ENCODE results near the gene TENM4. TPM values are rescaled to one million over a fixed set of nuclear protein-coding genes. Genes with fewer than 3 reads are reported as not detected.

Gene TENM4
- total RNA-seq, 1 donor, result 10.4 TPM

DNA sequence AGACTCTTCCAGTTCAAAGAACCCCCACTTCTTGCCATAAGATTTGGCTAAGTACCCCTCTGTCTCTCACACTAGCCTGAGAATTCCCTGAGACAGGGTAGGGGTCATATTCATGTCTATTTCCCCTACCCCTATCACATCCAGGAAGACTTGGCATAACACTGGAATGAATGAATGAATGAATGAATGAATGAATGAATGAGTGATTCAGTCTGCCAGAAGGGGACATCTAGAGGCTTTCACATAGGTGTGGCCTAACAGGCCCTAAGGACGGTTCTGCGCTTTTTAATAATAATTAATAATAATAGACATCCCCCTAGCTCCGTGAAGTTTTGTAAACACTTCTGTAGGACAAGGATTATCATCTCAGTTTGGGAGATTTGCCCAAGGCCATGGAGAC lies 415.7 kb downstream of the TENM4 start:
- no peak for DNase-seq (ENCODE audit: low read depth)
- H3K4me3 ChIP-seq (ENCODE audit: low read depth, low read length), result no peak overlapping the region
- TF ChIP-seq CTCF (IDR thresholded peaks at IDR 0.05; ENCODE audit: insufficient read depth, low read depth, low read length), result no peak

DNA sequence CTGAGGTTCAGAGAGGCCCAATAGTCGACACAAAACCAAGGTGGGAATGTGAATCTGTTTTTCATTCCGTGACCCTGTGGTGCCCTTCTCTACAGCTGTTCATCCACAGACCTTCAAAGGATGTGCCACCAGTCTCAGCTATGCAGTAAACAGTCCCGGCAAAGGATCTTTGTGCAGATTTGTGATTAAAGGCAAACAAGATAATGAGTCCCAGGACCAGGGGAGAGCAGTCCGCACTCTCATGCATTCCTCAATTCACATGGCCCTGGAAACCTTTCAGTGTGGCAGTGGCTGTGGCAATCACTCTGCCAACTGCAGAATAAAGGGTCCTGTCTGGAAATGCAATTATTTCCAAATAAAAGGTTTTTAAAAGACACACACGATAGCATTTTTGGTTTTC lies 418.6 kb downstream of the TENM4 start:
- H3K4me3 ChIP-seq (ENCODE audit: low read depth, low read length), result no peak overlapping the region
- no peak for TF ChIP-seq CTCF (IDR thresholded peaks at IDR 0.05; ENCODE audit: insufficient read depth, low read depth, low read length)
- DNase-seq (ENCODE audit: low read depth), result no peak

- no peak for DNase-seq (ENCODE audit: low read depth)
- H3K4me3 ChIP-seq (ENCODE audit: low read depth, low read length), result no peak overlapping the region
- TF ChIP-seq CTCF (IDR thresholded peaks at IDR 0.05; ENCODE audit: insufficient read depth, low read depth, low read length), result no peak
These were observed 419.2 kb downstream of the TENM4 start for GRCh38 chr11:79021601-79022000.

- DNase-seq (ENCODE audit: low read depth), result no peak
- TF ChIP-seq CTCF (IDR thresholded peaks at IDR 0.05; ENCODE audit: insufficient read depth, low read depth, low read length), result no peak
- no peak overlapping the region for H3K4me3 ChIP-seq (ENCODE audit: low read depth, low read length)
These were observed 420.9 kb downstream of the TENM4 start for GRCh38 chr11:79019975-79020374.

DNA sequence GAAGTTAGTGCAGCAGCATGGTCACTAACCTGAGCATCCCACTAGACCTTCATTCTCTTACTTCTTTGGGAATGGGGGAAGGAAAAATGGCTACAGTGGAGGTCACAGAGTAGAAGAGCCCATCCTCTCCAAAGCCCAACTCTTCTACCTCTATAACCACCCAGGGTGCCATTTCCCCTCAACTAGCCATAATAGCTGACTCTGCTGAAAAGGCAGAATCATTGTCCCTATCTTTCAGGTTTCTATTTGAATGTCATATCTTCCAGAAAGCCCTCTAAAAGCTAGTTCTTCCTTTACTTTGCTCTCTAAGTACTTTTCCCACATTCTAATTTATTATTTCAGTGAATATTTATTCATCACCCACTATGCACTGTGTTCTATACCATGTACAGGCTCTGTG lies 421.6 kb downstream of the TENM4 start:
- no peak for TF ChIP-seq CTCF (IDR thresholded peaks at IDR 0.05; ENCODE audit: insufficient read depth, low read depth, low read length)
- DNase-seq (ENCODE audit: low read depth), result no peak
- H3K4me3 ChIP-seq (ENCODE audit: low read depth, low read length), result no peak overlapping the region

DNA sequence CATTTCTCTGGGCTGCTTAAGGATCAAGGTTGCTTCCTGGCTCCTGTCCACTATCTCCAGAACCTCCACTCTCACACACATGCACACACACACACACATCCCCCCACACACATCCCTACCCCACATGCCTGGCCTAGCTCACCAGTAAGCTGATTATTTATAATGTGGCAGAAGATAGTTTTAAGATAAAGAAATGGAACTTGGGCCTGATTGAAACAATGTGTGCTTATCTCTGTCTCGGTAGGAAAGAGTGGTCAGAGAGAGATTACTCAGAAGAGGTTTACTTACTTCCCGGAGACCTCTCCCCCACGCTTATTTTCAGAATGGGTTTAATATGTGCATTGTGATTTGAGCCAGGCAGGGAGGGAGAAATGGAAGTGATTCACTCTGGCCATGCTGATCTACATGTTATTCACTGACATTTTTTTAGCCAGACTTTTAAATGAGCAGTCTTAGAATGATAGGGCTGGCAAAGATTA lies 422.4 kb downstream of the TENM4 start:
- DNase-seq (ENCODE audit: low read depth), result peak; percentile 45
- H3K4me3 ChIP-seq (ENCODE audit: low read depth, low read length), result no peak overlapping the region
- TF ChIP-seq CTCF (IDR thresholded peaks at IDR 0.05; ENCODE audit: insufficient read depth, low read depth, low read length), result no peak

GRCh38 chr11:79017811-79018210 lies 423.0 kb downstream of the TENM4 start:
- H3K4me3 ChIP-seq (ENCODE audit: low read depth, low read length), result no peak overlapping the region
- DNase-seq (ENCODE audit: low read depth), result no peak
- TF ChIP-seq CTCF (IDR thresholded peaks at IDR 0.05; ENCODE audit: insufficient read depth, low read depth, low read length), result no peak
